ENCODE measurements around the gene PTPRN.
A peak's percentile ranks its signal among the peaks of the same experiment; 100 is the strongest.
"Not testable (repeated sequence)": the region's sequence is repeated elsewhere in the genome, so short reads cannot be mapped to it uniquely, and the experiment has no call there.

Gene PTPRN

DNA sequence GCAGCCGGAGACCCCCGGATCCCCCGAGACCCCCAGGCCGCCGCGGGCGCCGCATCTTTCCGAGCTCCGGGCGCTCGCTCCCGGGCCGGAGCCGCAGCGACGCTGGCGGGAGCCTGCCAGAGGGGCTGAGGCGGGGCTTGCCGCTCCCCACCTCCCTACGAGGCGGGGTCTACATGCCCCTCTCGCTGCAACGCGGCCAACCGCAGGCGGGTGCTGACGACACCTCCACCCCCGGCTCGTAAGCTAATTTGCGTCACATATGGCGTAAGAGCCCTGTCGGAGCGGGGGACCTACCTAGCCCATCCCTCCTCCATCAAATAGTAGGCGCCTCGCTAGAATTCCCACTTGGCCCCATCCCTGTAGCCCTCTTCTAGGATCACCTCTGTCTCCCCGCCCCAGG lies at the start of gene PTPRN:
Gene PTPRN, minus strand, starts transcription at position 124 of the 400 bp plus-strand sequence. Its CDS starts 69 bp downstream, at position 55.
- DNase-seq (ENCODE audit: low spot score): no peak

DNA sequence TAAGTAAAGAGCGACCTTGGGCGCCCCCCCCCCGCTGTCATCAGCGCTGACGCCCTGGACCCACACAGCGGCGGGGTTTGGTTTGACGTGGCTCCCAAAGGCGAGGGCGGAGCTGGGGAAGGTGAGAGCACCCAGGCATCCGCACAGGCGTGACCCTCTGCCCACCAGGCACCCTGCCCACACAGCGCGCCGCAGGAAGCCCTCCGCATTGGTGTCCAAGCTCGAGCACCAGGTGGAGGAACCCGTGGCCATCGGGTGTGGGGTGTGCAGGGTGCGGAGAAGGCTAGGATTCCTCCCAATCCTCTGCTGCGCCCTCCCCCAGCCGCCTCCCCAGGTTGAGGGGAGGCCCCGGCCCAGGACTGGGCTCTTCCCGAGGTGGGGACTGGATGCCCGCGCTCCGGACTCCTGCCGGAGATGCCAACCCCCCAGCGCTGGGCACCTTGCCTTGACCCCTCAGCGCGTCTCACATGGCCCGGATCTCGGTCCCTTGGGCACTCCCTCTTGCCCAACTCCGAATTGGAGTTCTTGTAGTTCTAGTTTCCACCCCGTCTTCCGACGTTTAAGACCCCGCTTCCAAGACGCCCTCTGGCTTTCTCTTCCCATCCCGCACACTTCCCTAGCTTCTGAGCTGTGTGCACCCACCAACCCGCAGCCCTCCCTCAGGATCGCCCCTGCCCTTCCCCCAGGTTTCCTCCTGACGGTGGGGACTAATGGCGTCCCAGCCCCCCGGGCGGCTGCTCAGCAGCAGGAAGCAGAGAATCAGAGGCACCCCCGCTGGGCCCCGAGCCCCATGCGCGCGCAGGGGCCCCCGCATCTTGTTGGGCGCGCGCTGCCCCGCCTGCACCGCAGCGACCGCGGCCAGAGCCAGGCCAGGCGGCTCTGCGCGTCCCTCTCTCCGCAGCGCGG lies 49.2 kb upstream of the PTPRN start:
- DNase-seq (ENCODE audit: low spot score): no peak

DNA sequence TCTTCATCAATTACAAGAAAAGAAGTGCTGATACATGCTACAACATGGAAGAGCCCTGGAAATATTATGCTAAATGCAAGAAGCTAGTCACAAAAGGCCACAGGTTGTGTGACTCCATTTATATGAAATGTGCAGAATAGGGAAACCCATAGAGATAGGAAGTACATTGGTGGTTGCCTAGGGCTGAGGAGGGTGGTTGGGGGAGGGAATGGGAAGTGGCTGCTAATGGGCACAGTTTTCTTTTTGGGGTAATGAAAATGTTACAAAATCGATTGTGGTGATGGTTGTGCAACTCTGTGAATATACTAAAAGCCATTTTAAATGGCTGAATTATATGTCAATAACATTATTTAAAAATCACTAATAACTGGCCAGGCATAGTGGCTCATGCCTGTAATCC lies 47.6 kb upstream of the PTPRN start:
- no peak for DNase-seq (ENCODE audit: low spot score)

DNA sequence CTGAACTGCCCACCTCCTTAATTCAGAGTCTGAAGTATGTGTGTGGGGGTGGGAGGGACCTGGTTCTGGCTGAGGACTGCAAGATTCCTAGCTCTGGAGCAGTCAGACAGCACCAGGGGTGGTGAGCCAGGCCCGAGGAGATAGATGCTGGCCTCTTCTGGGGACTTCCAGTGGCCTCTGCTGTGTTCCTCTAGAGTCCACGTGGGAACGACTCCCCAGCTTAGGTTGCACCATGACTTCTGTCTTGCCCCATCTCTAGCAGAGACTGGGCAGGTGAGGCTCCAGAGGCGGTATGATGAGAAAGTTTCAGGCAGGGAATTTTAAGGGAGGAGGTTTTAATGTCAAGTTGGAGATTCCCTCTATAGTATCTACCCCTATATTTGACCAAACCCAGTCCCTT lies 45.4 kb upstream of the PTPRN start:
- DNase-seq (ENCODE audit: low spot score): no peak

DNA sequence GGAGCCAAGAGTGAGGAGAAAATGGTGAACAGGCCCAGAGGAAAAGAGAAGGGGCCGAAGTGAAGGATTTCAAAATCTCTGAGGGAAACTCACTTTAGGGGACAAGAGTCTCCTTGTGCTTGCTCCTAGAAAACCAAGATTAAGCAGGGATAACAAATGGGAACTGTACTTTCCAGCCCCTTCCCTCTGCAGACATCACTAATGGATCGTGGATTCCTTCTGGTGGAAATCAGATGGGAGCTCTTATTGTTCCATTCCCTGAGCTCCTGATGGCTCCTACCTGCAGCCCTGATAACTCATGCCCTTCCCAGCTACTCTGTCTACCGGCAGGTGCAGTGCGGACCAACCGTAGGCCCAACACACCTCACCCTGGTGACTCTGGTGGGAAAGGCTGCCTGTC lies 43.9 kb upstream of the PTPRN start:
- DNase-seq (ENCODE audit: low spot score): no peak

DNA sequence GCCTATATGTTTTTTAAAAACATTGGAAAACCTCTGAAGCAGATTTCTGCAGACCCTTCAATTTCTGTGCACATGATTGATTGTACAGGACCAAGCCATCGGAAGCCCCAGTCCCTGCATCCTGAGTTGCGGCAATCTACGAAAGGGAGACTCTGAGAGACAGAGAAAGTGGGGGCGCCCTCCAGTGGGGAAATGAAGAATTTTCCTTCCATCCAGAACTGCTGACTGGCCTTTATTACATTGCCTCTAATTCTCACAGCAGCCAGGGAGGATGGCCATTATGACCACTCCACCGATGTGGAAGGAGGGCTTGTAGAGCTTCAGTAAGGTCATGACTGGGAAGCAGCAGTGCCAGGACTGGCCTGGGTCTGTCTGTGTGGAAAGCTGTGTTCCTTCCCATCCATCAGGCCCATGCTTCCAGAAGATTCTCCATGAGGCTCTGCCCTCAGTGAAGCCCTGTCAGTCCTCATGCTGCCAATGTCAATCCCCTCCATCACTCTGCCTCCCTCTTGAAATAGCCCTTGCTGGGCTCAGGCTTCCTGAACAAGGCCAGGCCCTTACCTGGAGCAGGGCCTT lies 43.3 kb upstream of the PTPRN start:
- peak; percentile 73 for DNase-seq (ENCODE audit: low spot score)

DNA sequence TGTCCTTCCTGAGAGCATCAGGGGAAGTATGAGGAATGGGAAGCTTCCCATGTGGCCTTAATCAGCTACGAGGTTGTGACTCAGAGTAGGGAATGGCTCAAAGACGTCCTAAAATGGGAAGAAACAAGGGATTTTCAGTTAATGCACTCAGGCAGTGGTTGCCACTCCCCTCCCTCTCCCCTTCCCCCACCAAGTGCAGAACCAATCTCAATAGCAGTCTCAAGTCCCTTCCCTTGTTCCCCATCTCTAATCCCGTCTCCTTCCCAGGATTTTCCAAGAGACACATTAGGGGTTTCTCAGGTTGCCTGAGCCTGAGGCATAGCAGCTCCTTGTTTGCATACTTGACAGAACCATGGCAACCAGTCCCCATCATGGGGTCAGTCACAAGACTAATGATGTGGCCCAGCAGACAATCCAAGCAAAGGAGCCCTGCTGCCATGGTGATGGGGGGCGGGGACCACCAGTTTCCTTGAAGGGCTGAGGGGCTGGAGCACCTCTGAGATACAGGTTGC lies 41.6 kb upstream of the PTPRN start:
- DNase-seq (ENCODE audit: low spot score): peak; percentile 56

DNA sequence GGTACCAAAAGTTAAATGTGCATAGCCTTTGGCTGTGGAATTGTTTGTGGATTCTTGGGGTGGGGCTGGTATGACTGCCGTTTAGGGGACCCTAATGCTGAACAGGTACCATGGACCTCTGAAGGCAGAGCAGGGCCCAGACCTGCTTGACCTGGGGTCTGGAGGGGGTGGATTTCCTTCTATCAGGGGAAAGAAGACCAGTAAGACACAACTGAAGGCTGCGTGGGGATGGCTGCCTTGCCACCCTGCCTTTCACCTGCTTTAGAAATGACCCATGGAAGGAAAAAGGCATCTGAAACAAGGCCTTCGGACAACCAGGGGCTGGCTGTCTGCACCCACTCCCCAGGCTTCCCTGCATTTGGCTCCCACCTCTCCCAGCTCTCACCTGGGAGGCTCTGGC lies 41.0 kb upstream of the PTPRN start:
- DNase-seq (ENCODE audit: low spot score): no peak

DNA sequence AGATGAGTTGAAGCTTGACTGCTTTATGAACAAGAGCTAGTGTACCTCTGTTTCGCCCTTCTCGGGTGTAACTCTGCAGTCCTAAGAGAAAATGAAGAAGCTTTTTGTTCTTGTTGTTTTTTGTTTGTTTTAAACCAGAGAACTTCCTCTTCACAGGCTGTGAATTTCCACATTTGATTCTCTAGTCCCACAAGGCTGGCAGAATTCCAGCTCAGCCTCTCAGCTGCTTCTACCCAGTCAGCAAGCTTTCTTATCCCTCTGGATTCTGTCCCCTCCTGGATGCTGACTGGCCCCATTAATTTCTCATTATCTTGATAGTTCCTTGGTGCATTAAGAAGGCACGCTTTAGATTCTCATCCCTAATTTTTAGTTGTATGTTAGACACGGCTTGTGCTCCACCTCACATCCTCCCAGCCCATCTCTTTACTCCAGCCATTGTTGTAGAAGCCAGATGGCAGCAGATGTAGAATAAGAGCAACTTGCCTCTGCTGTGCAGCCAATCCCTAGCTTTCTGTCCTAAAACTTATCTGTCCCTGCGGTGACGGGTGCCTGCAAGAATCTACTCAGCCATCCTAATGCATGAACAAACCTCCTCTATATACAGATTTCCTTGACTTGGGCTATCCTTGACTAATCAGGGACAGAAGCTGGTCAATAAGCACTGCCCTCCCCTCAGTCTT lies 35.7 kb upstream of the PTPRN start:
- no peak for DNase-seq (ENCODE audit: low spot score)

DNA sequence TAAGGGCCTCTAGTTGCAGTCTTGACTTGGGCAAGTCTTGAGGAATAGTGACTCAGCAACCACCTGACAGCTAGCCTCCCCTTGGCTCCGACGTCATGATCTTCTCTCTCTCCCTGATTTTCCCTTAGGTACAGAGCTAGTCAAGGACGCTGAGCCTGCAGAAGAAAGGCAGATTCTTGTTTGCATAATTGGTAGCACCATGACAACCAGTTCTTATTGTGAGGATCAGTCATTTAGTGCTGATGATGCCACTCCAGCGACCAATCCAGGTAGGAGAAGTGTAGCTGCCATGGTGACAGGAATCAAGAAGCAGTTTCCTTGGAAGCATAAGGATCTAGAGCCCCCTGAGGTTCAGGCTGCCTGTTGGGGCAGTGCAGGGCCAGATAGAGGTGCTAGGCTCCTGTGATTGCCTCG lies 26.2 kb upstream of the PTPRN start:
- DNase-seq (ENCODE audit: low spot score): no peak

DNA sequence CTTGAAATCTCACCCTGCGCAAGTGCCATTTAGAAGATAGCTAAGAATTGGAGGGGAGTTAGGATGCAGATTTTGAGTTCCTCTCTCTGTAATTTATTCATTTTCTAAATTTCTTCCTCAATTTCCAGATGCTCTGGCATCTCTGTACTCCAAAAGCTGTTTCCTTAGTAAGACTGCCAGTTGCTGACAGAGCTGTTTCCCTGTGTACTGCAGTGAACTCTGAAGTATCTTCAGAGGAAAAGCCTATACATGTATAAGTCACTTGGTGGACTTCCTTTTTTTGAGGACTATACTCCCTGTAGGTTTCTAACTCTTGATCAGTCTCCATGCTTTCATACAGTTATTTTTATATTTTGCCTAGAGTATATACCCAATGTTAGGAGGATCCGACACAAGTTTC lies 24.9 kb upstream of the PTPRN start:
- DNase-seq (ENCODE audit: low spot score): no peak

DNA sequence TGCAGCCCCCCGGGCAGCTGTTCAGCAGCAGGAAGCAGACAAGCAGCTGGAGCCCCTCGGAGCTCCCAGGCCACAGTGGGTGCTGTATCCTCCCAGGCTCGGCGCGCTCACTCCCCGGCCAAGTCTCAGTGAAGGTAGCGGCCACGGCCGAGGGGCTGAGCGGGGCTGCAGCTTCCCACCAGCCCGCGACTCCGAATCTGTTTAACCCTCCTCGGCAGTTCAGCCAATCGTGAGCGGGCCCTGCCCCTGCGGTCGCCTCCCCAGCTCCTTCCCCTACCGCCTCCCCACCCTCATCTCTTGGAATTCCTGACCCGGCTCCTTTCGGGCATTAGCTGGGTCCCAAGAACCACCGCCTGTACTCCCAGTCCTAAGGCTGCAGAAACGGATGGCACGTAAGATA lies 23.3 kb upstream of the PTPRN start, which contains the start of gene RESP18:
Gene RESP18, minus strand, starts transcription at position 203 of the 400 bp plus-strand sequence.
- DNase-seq (ENCODE audit: low spot score): no peak

DNA sequence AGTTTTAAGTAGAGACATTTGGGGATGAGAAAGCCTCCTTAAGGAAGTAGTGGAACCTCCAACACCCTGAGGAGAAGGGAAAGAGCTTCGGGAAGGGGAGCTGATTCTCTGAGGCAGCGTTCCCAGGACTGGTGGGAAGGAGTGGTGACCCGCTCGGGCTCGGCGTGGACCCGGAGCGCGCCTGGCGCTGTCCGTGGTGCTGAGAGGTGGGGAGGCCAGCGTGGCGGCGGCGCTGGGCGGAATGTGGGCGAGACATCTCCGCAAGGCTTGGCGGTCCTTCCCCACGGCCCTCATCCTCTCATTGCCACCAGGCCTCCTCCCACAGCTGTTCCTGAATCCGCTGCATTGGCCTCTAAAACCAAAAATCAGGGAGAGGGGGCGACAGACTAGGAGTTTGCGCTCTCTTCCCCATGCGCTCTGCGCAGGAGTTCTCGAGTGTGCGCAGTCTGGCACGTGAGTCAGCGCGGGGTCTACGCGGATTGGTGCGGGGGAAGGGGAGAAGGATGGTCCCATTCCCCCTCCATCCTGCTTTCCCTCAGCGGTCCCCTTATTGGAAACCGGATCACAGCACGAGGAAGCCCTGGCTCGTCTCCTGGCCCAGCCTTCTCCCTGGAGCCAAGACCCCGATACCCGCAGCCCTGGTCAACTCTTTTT lies 22.5 kb upstream of the PTPRN start:
- peak; percentile 77 for DNase-seq (ENCODE audit: low spot score)

DNA sequence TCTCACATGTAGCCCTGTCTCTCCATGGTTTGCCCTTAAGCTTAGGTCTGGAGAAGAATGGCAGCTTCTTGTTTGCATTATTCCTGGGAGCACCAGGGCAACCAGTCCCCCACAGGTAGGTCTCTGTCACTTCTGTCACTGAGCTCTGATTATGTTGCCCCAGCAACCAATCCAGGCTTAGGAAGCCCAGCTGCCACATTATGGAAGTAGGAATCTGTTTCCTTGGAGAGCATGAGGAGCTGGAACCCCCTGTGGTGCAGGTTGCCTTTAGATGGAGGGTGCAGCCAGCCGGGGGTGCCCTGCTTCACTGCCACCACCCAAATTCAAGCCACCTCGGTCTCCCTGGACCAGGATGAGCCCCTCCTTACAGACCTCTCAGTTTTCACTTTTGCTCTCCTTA lies 18.5 kb upstream of the PTPRN start:
- no peak for DNase-seq (ENCODE audit: low spot score)

DNA sequence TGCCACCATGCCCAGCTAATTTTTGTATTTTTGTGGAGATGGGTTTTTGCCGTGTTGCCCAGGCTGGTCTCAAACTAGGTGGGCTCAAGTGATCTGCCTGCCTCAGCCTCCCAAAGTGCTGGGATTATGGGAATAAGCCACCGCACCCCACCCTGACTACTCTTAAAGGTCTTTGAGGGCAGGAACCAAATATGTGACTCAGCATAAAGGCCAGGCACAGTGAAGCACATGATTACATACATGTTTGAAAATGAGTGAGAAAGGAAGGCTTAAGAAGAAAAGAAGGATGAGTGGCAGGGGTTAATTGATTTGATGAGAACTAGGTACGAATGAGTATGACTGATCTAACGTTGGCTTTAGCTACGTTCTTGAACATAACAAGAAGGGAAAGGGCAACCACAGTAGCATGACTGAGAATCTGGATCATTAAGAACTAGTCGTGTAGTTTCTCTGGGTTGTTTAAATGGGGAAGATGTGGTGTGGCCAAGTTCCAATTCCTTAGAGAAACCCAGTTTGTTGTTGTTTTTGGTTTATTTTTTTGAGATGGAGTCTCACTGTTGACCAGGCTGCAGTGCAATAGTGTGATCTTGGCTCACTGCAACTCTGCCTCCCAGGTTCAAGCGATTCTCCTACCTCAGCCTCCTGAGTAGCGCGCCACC lies 16.6 kb upstream of the PTPRN start:
- no peak for DNase-seq (ENCODE audit: low spot score)

DNA sequence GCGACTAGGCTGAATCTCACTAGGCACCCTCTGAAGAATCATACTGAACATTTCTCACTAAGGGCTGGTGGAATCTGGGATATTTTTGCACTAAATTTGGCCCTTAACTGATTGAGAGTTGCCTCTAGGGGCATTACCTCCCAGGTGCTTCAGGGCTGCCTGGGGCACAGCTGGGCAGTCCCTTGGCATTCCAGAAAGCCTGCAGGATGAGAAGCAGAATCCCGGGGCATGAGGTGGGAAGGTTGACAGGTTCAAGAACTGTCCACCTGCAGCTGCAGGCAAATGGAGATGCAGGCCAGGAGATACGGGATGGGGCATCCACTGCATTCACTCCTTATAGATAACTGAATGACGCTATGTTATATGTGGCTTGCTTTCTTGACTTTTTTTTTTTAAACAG lies 15.9 kb upstream of the PTPRN start:
- no peak for DNase-seq (ENCODE audit: low spot score)

DNA sequence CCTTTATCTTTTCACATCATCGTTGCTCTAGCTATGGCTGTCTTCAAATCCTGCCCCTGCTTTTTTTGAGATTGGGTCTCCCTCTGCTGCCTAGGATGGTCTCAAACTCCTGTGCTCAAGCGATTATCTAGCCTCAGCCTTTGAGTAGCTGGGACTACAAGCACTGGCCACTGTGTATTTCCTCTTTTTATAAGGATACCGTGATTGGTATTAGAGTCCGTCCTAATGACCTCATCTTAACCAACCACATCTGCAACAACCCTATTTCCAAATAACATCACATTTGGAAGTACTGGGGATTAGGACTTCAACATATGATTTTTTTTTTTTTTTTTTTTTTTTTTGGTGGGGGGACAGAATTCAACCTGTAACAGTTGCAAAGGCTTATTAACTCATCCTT lies 14.2 kb upstream of the PTPRN start:
- no peak for DNase-seq (ENCODE audit: low spot score)

DNA sequence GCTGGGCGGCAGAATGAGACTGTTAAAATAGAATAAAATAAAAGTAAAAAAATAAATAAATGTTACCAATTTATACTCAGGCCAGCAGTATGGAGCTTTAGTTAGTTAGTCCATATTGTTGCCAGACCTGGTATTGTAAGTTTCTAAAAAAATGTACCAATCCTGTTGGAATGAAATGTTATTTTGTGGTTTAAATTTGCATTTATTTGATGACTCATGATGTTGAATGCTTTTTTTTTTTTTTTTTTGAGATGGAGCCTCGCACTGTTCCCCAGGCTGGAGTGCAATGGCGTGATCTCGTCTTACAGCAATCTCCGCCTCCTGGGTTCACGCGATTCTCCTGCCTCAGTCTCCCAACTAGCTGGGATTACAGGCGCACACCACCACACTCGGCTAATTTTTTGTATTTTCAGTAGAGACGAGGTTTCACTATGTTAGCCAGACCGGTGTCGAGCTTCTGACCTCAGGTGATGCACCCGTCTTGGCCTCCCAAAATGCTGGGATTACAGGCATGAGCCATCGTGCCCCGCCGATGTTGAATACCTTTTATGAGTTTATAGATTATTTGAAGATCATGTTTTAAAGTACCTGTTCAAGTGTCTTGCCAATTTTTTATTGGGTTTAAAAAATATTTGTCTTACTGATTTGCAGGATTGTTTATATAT lies 5.7 kb upstream of the PTPRN start:
- DNase-seq (ENCODE audit: low spot score): no peak

DNA sequence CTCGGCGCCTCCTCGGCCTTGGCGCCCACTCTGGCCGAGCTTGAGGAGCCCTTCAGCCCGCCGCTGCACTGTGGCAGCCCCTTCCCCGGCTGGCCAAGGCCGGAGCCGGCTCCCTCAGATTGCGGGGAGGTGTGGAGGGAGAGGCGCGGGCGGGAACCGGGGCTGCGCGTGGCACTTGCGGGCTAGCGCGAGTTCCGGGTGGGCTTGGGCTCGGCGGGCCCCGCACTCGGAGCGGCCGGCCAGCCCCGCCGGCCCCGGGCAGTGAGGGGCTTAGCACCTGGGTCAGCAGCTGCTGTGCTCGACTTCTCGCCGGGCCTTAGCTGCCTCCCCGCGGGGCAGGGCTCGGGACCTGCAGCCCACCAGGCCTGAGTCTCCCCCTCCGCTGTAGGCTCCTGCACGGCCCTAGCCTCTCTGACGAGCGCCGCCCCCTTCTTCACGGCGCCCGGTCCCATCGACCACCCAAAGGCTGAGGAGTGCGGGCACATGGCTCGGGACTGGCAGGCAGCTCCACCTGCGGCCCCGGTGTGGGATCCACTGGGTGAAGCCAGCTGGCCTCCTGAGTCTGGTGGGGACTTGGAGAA lies 3.6 kb upstream of the PTPRN start:
- DNase-seq (ENCODE audit: low spot score): not testable (repeated sequence)
